H1 (cell line): ENCODE data around the gene PHLDA2. TPM values are rescaled to one million over a fixed set of nuclear protein-coding genes. Genes with fewer than 3 reads are reported as not detected.

ENCODE experiments used
- CTCF ChIA-PET: fragments of 300-600 bp; sonication (Branson Sonifier 250); formaldehyde crosslinking; loops from one replicate; lab custom pipeline; 2021; ENCODE audit not compliant: partially characterized antibody; lab: Charles Lee
- POLR2A ChIA-PET: fragments of 300-600 bp; sonication (Branson Sonifier 250); formaldehyde crosslinking; loops from one replicate; lab custom pipeline; 2021; ENCODE audit warnings: inconsistent platforms; ENCODE audit not compliant: partially characterized antibody; lab: Charles Lee
- DNase-seq, 2 experiments: peaks; one replicate each; pipeline versions ENCODE4 v3.0.0 to v3.0.0-alpha.2; 2010 to 2022; ENCODE audit warnings: low spot score in 2 of 2, low read depth in 1 of 2, mixed read lengths in 1 of 2
- FAIRE-seq: peaks from 2 replicates; lab custom pipeline; 2011; peaks lifted over from hg19 to GRCh38; lab: Jason Lieb, UNC
- H2AFZ ChIP-seq: 2 replicates; pipeline ENCODE4 v1.8.1; 2012; ENCODE audit warnings: low read length, inconsistent platforms
- H2AK5ac ChIP-seq: 2 replicates; pipeline ENCODE4 v1.6.1; 2013; ENCODE audit warnings: low read depth, low read length
- H2BK120ac ChIP-seq: replicated peaks from 2 replicates; pipeline ENCODE3; 2013; ENCODE audit warnings: low read depth, low read length, inconsistent platforms
- H2BK12ac ChIP-seq: 2 replicates; pipeline ENCODE4 v1.6.1; 2013; ENCODE audit warnings: low read depth, low read length
- H2BK15ac ChIP-seq: 2 replicates; pipeline ENCODE4 v1.6.1; 2013; ENCODE audit warnings: low read length
- H2BK20ac ChIP-seq: 2 replicates; pipeline ENCODE4 v1.6.1; 2013; ENCODE audit warnings: low read length
- H2BK5ac ChIP-seq: 2 replicates; pipeline ENCODE4 v1.6.1; 2013; ENCODE audit warnings: low read depth, low read length
- H3K14ac ChIP-seq: 2 replicates; pipeline ENCODE4 v1.6.1; 2013; ENCODE audit warnings: inconsistent platforms; ENCODE audit not compliant: insufficient read length
- H3K18ac ChIP-seq: 2 replicates; pipeline ENCODE4 v1.6.1; 2013; ENCODE audit warnings: low read length; ENCODE audit errors: extremely low read depth
- H3K23ac ChIP-seq: 2 replicates; pipeline ENCODE4 v1.6.1; 2013; ENCODE audit warnings: inconsistent platforms; ENCODE audit not compliant: insufficient read length
- H3K23me2 ChIP-seq: 2 replicates; pipeline ENCODE4 v1.6.1; 2013; ENCODE audit warnings: low read depth, low read length
- H3K27ac ChIP-seq: 2 replicates; pipeline ENCODE4 v1.6.1; 2011; ENCODE audit warnings: low read depth, low read length, inconsistent platforms
- H3K27me3 ChIP-seq, 4 experiments: replicated peaks in 1 of 4; 1 replicate in 1 of 4; 2 replicates in 3 of 4; pipeline versions ENCODE4 v1.6.1 to v1.8.1; 2011 to 2013; ENCODE audit warnings: low read length in 3 of 4, mild to moderate bottlenecking in 3 of 4, inconsistent platforms in 2 of 4, mixed read lengths in 2 of 4, moderate library complexity in 1 of 4; ENCODE audit not compliant: control insufficient read depth in 3 of 4, insufficient read depth in 3 of 4; ENCODE audit errors: extremely low read depth in 1 of 4
- H3K36me3 ChIP-seq, 4 experiments: 2 replicates each; pipeline versions ENCODE4 v1.6.1 to v1.8.1; 2011 to 2013; ENCODE audit warnings: mild to moderate bottlenecking in 4 of 4, low read length in 3 of 4, moderate library complexity in 2 of 4, control low read depth in 1 of 4, inconsistent platforms in 1 of 4; ENCODE audit not compliant: insufficient read depth in 4 of 4, control insufficient read depth in 2 of 4
- H3K4ac ChIP-seq: replicated peaks from 2 replicates; pipeline ENCODE3; 2013; ENCODE audit warnings: low read length, low read depth, mixed read lengths, inconsistent platforms; ENCODE audit not compliant: insufficient read length
- H3K4me1 ChIP-seq, 4 experiments: replicated peaks in 1 of 4; 1 replicate in 1 of 4; 2 replicates in 3 of 4; pipeline versions ENCODE4 v1.6.1 to v1.8.1; 2011 to 2013; ENCODE audit warnings: low read length in 3 of 4, inconsistent platforms in 2 of 4, mixed read lengths in 1 of 4; ENCODE audit not compliant: insufficient read depth in 4 of 4, control insufficient read depth in 3 of 4
- H3K4me2 ChIP-seq, 2 experiments: 2 replicates each; pipeline versions ENCODE4 v1.6.1 to v1.8.1; 2011 to 2013; ENCODE audit warnings: low read depth in 2 of 2, low read length in 2 of 2, control low read depth in 1 of 2, inconsistent platforms in 1 of 2, mild to moderate bottlenecking in 1 of 2; ENCODE audit not compliant: insufficient read depth in 1 of 2
- H3K4me3 ChIP-seq, 4 experiments: fragments of 200-600, 300-600 bp in 1 of 4; sonication (generic), shearing (Covaris generic), sonication (Bioruptor Twin) in 1 of 4; 2 replicates each; pipeline versions ENCODE4 v1.5.1 to v1.8.1; 2011 to 2016; ENCODE audit warnings: low read length in 4 of 4, low read depth in 3 of 4, control low read depth in 2 of 4, inconsistent platforms in 2 of 4, mild to moderate bottlenecking in 2 of 4, mixed read lengths in 1 of 4, moderate library complexity in 1 of 4; ENCODE audit not compliant: insufficient read depth in 2 of 4; ENCODE audit errors: extremely low read depth in 1 of 4
- H3K56ac ChIP-seq: replicated peaks from 2 replicates; pipeline ENCODE3; 2013; ENCODE audit warnings: low read depth, mild to moderate bottlenecking, mixed read lengths, low read length, inconsistent platforms; ENCODE audit not compliant: insufficient read length
- H3K79me1 ChIP-seq: 2 replicates; pipeline ENCODE4 v1.6.1; 2013; ENCODE audit warnings: low read depth, low read length, control low read depth
- H3K79me2 ChIP-seq, 2 experiments: 2 replicates each; pipeline versions ENCODE4 v1.6.1 to v1.8.1; 2012 to 2013; ENCODE audit warnings: low read length in 2 of 2, mild to moderate bottlenecking in 2 of 2, inconsistent platforms in 1 of 2; ENCODE audit not compliant: insufficient read depth in 2 of 2, control insufficient read depth in 1 of 2
- H3K9ac ChIP-seq, 4 experiments: replicated peaks in 1 of 4; 1 replicate in 1 of 4; 2 replicates in 3 of 4; pipeline versions ENCODE4 v1.6.1 to v1.8.1; 2011 to 2013; ENCODE audit warnings: low read depth in 3 of 4, low read length in 3 of 4, control low read depth in 2 of 4, mild to moderate bottlenecking in 2 of 4, moderate library complexity in 2 of 4, inconsistent platforms in 1 of 4; ENCODE audit errors: extremely low read depth in 1 of 4
- H3K9me3 ChIP-seq, 2 experiments: 2 replicates each; pipeline versions ENCODE4 v1.6.1 to v1.8.1; 2012 to 2013; ENCODE audit warnings: mild to moderate bottlenecking in 2 of 2, moderate library complexity in 2 of 2, control low read depth in 1 of 2, inconsistent platforms in 1 of 2, low read depth in 1 of 2, low read length in 1 of 2, mixed read lengths in 1 of 2; ENCODE audit not compliant: insufficient read depth in 2 of 2
- H4K20me1 ChIP-seq, 2 experiments: replicated peaks in 1 of 2; 2 replicates each; pipeline versions ENCODE3 to v1.8.1; 2011 to 2013; ENCODE audit warnings: inconsistent platforms in 2 of 2, low read length in 2 of 2, mild to moderate bottlenecking in 1 of 2; ENCODE audit not compliant: insufficient read depth in 2 of 2, control insufficient read depth in 1 of 2
- H4K5ac ChIP-seq: 2 replicates; pipeline ENCODE4 v1.6.1; 2013; ENCODE audit warnings: low read length, low read depth, mixed read lengths, inconsistent platforms; ENCODE audit not compliant: insufficient read length
- H4K8ac ChIP-seq: 2 replicates; pipeline ENCODE4 v1.8.0; 2013; ENCODE audit warnings: mild to moderate bottlenecking, moderate library complexity, low read length, inconsistent platforms; ENCODE audit not compliant: insufficient read depth; ENCODE audit errors: extremely low read depth
- H4K91ac ChIP-seq: replicated peaks from 2 replicates; pipeline ENCODE3; 2013; ENCODE audit warnings: low read length, mixed read lengths, inconsistent platforms; ENCODE audit not compliant: insufficient read length
- ASH2L ChIP-seq: fragments of 200-600, 300-600 bp; sonication (generic); IDR thresholded peaks from one replicate; pipeline ENCODE4 v1.7.1; 2017; ENCODE audit warnings: low read length
- ATF3 ChIP-seq: IDR thresholded peaks from 2 replicates; pipeline ENCODE4 v1.6.1; 2011; ENCODE audit warnings: low read depth, mild to moderate bottlenecking, low read length; ENCODE audit not compliant: insufficient read depth
- E2F6 ChIP-seq: IDR thresholded peaks from 2 replicates; pipeline ENCODE4 v1.6.1; 2012; ENCODE audit warnings: inconsistent platforms
- RAD21 ChIP-seq, 2 experiments: IDR thresholded peaks in 1 of 2; conservative IDR thresholded peaks in 1 of 2; 2 replicates each; pipeline ENCODE4 v1.6.1; 2011; ENCODE audit warnings: low read depth in 2 of 2, low read length in 2 of 2, improper control_type of control experiment in 1 of 2, inconsistent platforms in 1 of 2, mild to moderate bottlenecking in 1 of 2, moderate library complexity in 1 of 2
- SAP30 ChIP-seq: fragments of 300-600 bp; sonication (generic); IDR thresholded peaks from 2 replicates; pipeline ENCODE4 v1.7.1; 2012; ENCODE audit warnings: low read length, moderate library complexity, mild to moderate bottlenecking, inconsistent platforms; ENCODE audit not compliant: insufficient read depth, insufficient replicate concordance
- SIN3A ChIP-seq, 2 experiments: IDR thresholded peaks in 1 of 2; conservative IDR thresholded peaks in 1 of 2; 2 replicates each; pipeline ENCODE4 v1.6.1; 2011 to 2012; ENCODE audit warnings: low read length in 2 of 2, improper control_type of control experiment in 1 of 2, low read depth in 1 of 2, mild to moderate bottlenecking in 1 of 2
- SP2 ChIP-seq: IDR thresholded peaks from 2 replicates; pipeline ENCODE4 v1.6.1; 2012; ENCODE audit warnings: mild to moderate bottlenecking, low read length, inconsistent platforms
- TAF1 ChIP-seq: IDR thresholded peaks from 2 replicates; pipeline ENCODE4 v1.6.1; 2011; ENCODE audit warnings: mild to moderate bottlenecking, low read depth, low read length
- YY1 ChIP-seq: IDR thresholded peaks from 2 replicates; pipeline ENCODE4 v1.6.1; 2011; ENCODE audit warnings: low read depth, mild to moderate bottlenecking, low read length
- WGBS, 2 experiments: shearing (Covaris generic) in 1 of 2; methylation state at CpG; one replicate each; pipeline versions ENCODE4 v1.1.6 to v1.1.7; 2013 to 2015; ENCODE audit warnings: low lambda C conversion rate in 2 of 2, mixed read lengths in 2 of 2, inconsistent platforms in 1 of 2, low coverage in 1 of 2, missing lambda C conversion rate in 1 of 2; ENCODE audit not compliant: insufficient replicate concordance in 2 of 2, insufficient coverage in 1 of 2, insufficient read length in 1 of 2; ENCODE audit errors: extremely low coverage in 1 of 2, missing lambda C conversion rate in 1 of 2; 5-methylcytosine and 5-hydroxymethylcytosine counted together
- polyA plus RNA-seq, 7 experiments: library from polyadenylated mRNA; depleted of rRNA in 3 of 7; stranded (reverse) in 5 of 7; unstranded in 2 of 7; fragments of >200 nt in 5 of 7; fragments of 200-250 nt in 2 of 7; gene quantifications; 1 replicate in 5 of 7; 2 replicates in 1 of 7; 4 replicates in 1 of 7; pipeline versions ENCODE4 v1.2.1 to v1.2.3, GENCODE V29; 2011 to 2013; ENCODE audit warnings: missing spikeins in 2 of 7, mixed read lengths in 2 of 7
- total RNA-seq: library from RNA; stranded (reverse); fragmentation: NEBNext Ultra II Directional; extraction: Animal tissue kit (Norgen Biotek cat#: 25700); gene quantifications from 2 replicates; pipeline ENCODE4 v1.2.1, GENCODE V29; 2021

The PHLDA2 gene
- total and polyA plus RNA-seq, 2 of the 8 experiments (the other 6 are each of a cell fraction or from before 2014, with no cell fraction given), result 5.2 to 7.6 TPM

GRCh38 chr11:2888266-2888968 lies 40.8 kb downstream of the PHLDA2 start:
- DNase-seq, result peak; percentile 70 to 98
- no peak overlapping the region for H2BK120ac ChIP-seq
- no peak overlapping the region; the same call in 1 of the 2 replicates for H2BK20ac ChIP-seq
- peaks cover 2 to 52% (median 28%) of the 10 kb centered on the region in 4 experiments for H3K27me3 ChIP-seq
- WGBS, 2 experiments, result 34% methylated on average over 19 of the region's 25 CpGs; no CpG with 5 or more reads in 1 of the 2 experiments
- no peak overlapping the region for H3K4me3 ChIP-seq
- FAIRE-seq, result no peak
- no peak overlapping the region for H2AK5ac ChIP-seq
- no peak overlapping the region for H3K18ac ChIP-seq
- no peaks in the 10 kb centered on the region for H3K79me2 ChIP-seq
- no peak overlapping the region for H3K4me2 ChIP-seq
- peaks cover 0 to 36% (median 28%) of the 10 kb centered on the region in 4 experiments; a peak in 6 of 7 replicates for H3K4me1 ChIP-seq
- no peak overlapping the region for H3K56ac ChIP-seq
- H3K36me3 ChIP-seq, result peaks cover 0 to 1% (median 0%) of the 10 kb centered on the region in 4 experiments; a peak in 1 of 8 replicates
- H3K14ac ChIP-seq, result no peak overlapping the region
- no peak overlapping the region for H4K8ac ChIP-seq
- no peak overlapping the region for H4K91ac ChIP-seq
- H2AFZ ChIP-seq, result no peak overlapping the region
- CTCF ChIA-PET, result interaction anchor here (0.6 to 13.5 kb wide), 53 partner anchors 8 to 466 kb away, joined by 3 to 521 read pairs (median 5); partner anchors contain the start of gene PHLDA2
- H4K5ac ChIP-seq, result no peak overlapping the region
- H3K4ac ChIP-seq, result no peak overlapping the region
- no peak overlapping the region for H3K23ac ChIP-seq
- no peak overlapping the region for H2BK15ac ChIP-seq
- no peak overlapping the region for H2BK5ac ChIP-seq
- H3K23me2 ChIP-seq, result peaks cover 16% of the 10 kb centered on the region
- no peak overlapping the region for H3K9ac ChIP-seq
- H3K27ac ChIP-seq, result no peak overlapping the region
- POLR2A ChIA-PET, result interaction anchor here (0.9 to 1.9 kb wide), 3 partner anchors 121 to 355 kb away, joined by 3 to 8 read pairs (median 3); no protein-coding TSS in a partner anchor
- no peaks in the 10 kb centered on the region for H3K9me3 ChIP-seq
- no peak overlapping the region for H2BK12ac ChIP-seq
- peaks cover 3 to 5% of the 10 kb centered on the region in 2 experiments for H4K20me1 ChIP-seq
- H3K79me1 ChIP-seq, result no peaks in the 10 kb centered on the region
- TF ChIP-seq SIN3A (conservative IDR thresholded peaks at IDR 0.05 in 1 of 2, IDR thresholded peaks at IDR 0.05 in 1 of 2; ENCODE audit: low read depth in 1 of 2, low read length in 2 of 2) (peak in 1 of 2 experiments; percentile 50; a peak in 1 of 4 replicates), TAF1 (no peak), ASH2L (no peak), E2F6 (peak; percentile 31; the same call in 1 of the 2 replicates), SP2 (no peak), ATF3 (no peak), RAD21 (IDR thresholded peaks at IDR 0.05 in 1 of 2, conservative IDR thresholded peaks at IDR 0.05 in 1 of 2; ENCODE audit: low read depth in 2 of 2, low read length in 2 of 2) (peak; percentile 98 to 99), SAP30 (no peak), YY1 (0 out of 2 replicates have a peak, but pooled peaks have one; percentile 58)
